Measurements from ENCODE around the gene AMHR2.

The AMHR2 gene

GRCh38 chr12:53480491-53481442, 57.1 kb downstream of the AMHR2 start:
- no peak for DNase-seq (ENCODE audit: low read depth)
